GM18858 (cell line): ENCODE results near the gene ADAM33.

Experiments
- ATAC-seq: cut with Tn5 transposase; IDR thresholded peaks from one replicate; pipeline ENCODE4 v1.9.1; 2021; ENCODE audit not compliant: unreplicated experiment

Gene ADAM33

GRCh38 chr20:3687655-3688054, 5.8 kb upstream of the ADAM33 start:
- no peak for ATAC-seq

- ATAC-seq = no peak
These were observed 5.1 kb upstream of the ADAM33 start for GRCh38 chr20:3686867-3687321.

GRCh38 chr20:3686421-3686820, 4.6 kb upstream of the ADAM33 start:
- no peak for ATAC-seq

DNA sequence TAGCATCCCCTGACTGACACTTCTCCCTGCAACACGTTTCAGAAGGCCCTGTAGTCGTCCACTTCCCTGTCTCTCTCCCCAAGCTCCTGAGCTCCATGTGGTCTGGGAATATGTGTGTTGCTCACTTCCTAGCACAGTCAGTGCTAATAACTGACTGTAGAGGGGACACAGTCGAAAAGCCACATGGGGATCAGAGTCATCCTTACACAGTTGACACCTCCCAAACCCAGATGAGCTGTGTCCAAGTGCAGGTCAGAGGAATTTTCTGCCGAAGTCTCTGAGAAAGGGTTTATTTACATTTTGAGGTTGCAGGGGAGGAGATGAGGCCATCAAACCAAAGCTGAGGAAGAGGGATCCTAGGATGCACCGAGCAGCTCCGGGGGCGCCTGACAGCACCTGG, 3.5 kb upstream of the ADAM33 start:
- ATAC-seq = no peak

DNA sequence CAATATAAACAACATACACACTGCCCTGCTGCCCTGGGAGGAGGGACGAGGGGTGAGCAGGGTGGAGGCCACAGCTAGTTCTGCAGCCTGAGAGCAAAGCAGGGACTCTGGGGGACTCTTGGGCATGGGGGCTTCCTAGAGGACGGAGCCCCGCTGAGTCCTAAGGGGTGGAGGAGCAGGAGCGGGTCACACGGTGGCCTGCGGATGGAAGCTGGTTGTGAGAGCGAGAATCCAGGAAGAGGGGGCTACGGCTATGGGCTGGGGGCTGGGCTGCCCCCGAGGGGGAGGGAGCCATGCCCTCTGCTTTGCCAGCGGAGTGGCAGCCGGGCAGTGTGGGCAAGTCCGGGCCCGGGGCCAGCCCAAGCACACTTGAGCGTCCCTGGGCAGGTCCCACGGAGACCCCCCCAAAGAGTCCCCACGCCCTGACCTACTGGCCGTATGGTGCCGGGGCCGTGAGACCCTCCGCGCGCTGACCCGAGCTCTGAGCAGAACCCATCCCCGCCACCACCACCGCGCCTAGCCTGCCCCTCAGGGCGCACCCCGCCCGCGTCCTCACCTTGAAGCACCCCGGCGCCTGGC, 369 bp downstream of the ADAM33 start:
- no peak for ATAC-seq

GRCh38 chr20:3680701-3681351, 984 bp downstream of the ADAM33 start:
- no peak for ATAC-seq

- no peak for ATAC-seq
These were observed 1.8 kb downstream of the ADAM33 start for GRCh38 chr20:3679749-3680700.

DNA sequence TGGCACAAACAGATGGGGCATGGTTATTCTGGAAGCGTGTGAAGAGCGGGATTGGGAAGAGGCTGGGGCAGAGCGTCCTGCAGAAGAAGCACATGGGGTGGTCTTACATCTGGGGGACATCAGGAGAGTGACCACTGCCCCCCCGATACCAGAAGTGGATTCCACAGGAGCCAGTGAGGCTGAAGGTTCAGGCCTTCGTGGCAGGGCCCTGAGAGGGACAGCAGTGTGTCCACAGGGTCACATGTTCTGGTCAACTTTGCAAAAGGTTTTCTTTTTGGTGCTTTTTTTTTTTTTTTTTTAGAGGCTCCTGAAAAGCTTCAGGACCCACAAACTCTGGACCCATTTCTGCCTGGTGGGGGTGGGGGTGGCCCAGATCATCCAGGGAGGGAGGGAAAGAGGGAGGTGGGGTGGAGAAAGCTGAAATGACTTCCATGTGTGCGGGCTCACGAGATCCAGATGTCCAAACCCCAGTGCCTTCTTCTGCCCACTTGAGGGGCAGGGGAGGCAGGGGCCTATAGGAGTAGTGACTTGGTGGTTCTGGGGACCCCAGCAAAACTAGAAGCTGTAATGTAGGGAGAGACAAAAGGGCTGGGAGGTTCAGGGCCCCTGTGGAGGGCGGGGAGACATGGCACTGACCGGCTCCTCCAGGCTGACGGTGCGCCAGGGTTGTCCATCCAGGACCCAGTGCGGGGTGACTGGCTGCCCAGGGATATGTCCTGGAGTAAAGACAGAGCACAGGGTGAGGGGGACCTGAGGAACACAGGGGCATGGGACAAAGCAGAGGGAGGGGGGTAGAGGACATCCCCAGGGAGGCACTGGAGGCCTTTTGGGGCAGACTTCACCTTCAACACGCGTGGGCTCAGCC, 2.7 kb downstream of the ADAM33 start:
- ATAC-seq = no peak

DNA sequence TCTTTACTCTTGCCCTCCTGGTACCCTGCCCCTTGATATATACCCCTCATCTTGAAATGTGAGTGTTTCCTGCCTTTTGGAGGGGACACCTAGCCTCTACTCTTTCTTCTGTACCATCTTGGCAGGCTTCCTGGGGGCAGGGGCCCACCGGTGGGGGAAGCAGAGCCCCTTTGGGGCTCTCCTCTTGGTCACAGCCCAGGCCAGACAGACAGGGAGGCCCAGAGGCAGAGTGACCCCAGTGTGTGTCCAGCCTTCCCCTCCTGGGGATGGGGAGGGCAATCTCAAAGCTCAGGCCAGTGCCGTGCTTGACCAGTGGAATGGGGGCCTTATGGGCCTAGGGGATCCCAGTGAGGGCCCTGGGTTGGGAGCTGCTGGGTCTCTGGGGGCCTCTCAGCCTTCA, 3.6 kb downstream of the ADAM33 start:
- ATAC-seq = no peak

DNA sequence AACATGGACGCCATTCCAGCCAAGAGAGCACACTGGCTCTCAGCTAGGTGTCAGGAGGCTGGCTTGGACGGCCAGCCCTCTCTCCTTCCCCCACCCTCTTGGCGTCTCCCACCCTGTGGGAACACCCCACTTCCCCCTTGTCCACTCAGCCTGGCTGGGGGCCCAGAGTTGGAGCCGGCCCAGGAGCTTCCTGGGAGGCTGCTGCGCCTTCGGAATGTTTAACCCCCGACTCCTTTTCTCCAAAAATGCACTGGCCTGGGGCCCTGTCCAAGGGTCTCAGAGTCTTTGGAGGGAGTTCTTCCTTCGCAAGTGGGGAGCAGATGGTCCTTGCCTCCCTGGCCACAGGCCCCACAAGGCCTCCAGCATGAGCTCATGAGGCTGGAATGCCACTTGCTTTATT, 4.1 kb downstream of the ADAM33 start:
- no peak for ATAC-seq

- ATAC-seq = no peak
These were observed 6.6 kb downstream of the ADAM33 start for GRCh38 chr20:3674995-3675900.

DNA sequence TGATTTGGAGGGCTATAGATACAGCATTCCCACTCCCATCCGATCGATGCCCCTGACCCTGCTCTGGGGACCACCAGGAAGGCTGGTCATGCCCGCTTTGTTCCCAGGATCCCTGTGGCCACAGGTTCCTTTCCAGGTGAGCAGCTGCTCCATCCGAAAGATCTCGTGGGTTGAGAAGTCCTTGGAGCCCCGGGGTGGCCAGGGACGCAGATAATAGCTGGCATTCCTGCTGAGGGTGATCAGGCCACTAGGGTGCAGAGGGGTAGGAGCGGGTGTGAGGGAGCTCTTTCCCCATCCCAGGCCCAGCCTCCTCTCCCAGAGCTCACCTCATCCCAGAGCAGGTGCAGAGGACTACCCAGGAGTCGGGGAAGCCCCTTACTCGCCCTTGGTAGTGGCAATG, 7.4 kb downstream of the ADAM33 start:
- ATAC-seq = no peak

GRCh38 chr20:3673221-3674070, 8.4 kb downstream of the ADAM33 start:
- no peak for ATAC-seq

DNA sequence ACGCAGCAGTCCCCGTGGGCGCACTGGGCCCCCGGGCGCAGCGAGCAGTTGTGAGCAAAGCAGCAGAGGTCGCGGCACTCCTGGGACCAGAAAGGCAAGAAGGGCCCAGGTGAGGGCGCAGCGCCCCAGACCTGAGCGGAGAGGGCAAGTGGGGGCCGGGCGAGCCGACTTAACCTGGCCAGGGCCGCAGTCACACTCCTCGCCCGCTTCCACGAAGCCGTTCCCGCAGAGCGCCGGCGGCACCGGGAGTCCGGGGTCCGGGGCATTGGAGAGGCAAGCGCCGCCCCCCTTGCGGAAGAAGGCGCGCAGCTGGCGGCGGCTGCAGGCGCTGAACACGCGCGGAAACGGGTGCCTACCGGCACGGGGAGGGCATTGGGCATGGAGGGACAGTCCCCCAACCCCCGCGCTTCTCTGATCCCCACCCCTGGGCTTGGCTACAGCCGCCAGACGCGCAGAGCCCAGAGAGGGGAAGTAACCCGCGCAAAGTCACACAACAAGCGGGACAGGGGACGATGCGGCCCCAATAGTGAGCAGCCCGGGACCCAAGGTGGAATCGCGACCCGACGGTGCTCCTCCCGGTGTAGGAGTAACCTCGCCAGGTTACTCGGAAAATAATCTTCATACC, 9.2 kb downstream of the ADAM33 start:
- ATAC-seq = no peak

- no peak for ATAC-seq
These were observed 9.7 kb downstream of the ADAM33 start for GRCh38 chr20:3671986-3672546.

GRCh38 chr20:3670945-3671344, 10.9 kb downstream of the ADAM33 start:
- ATAC-seq = no peak

GRCh38 chr20:3670511-3670910, 11.3 kb downstream of the ADAM33 start:
- no peak for ATAC-seq

DNA sequence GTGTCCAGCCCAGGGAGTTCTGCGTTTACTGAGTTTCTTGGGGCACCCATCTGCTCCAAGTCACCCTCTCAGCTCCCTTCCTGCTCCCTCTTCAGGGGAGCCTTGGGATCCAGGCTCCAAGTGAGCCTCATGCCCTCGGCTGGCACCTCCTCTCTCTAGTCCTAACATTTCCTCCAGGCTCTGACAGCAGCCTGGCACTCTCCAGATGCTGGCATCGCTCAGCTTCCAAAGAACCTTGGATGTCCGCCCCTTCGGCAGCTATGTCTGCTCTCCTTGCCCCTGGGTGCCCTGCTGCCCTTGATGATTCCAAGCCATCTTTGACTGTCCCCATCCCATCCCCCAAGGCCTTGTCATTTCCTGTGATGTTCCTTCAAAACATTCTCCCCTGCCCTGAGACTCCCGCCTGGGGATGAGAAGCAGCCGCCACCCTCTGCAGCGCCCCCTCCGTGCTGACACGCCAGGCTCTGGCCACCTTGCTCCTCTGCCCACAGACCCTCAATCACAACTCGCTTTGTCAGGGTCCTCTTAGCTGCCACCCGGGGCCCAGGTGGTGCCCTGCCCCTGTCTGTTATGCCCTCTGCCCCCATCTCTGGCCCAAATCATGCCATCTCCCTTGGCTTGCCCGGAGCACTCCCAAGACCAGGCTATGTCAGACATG, 12.0 kb downstream of the ADAM33 start:
- ATAC-seq = no peak
